Lower leg skin (tissue), 4 donors: ENCODE results near the gene CREB3. TPM values are rescaled to one million over a fixed set of nuclear protein-coding genes. Genes with fewer than 3 reads are reported as not detected.

Experiments used
- DNase-seq, 2 donors: peaks; one replicate each; pipeline ENCODE4 v3.0.0-alpha.2; 2019; ENCODE audit warnings: low spot score in 2 of 2
- H3K4me3 ChIP-seq: fragments of 200-600 bp; sonication (generic); 2 replicates; pipeline ENCODE4 v1.5.1; 2017; ENCODE audit warnings: mild to moderate bottlenecking, low read depth; ENCODE audit not compliant: poor library complexity, severe bottlenecking
- CTCF ChIP-seq, 3 donors: fragments of 450-650 bp; IDR thresholded peaks; one replicate each; pipeline ENCODE4 v1.5.1; 2016; ENCODE audit warnings: antibody characterized with exemption in 3 of 3, mild to moderate bottlenecking in 3 of 3, moderate library complexity in 2 of 3
- POLR2A ChIP-seq, 2 donors: fragments of 450-650 bp; IDR thresholded peaks; one replicate each; pipeline ENCODE4 v1.6.1; 2016 to 2017; ENCODE audit warnings: antibody characterized with exemption in 2 of 2, mild to moderate bottlenecking in 1 of 2, moderate library complexity in 1 of 2
- WGBS, 2 donors: methylation state at CpG; one replicate each; pipeline ENCODE4 v1.1.5; 2018; 5-methylcytosine and 5-hydroxymethylcytosine counted together
- intact Hi-C: fragments of 100-400 bp; cut with DNase I; formaldehyde crosslinking; loops from one replicate; pipeline ENCODE4 v1.15.0; 2023; ENCODE audit warnings: low total_unique reads
- total RNA-seq, 4 donors: library from RNA; depleted of rRNA; stranded (reverse); fragments of >200 nt; gene quantifications; one replicate each; pipeline ENCODE4 v1.1.0, GENCODE V29; 2016

The CREB3 gene
- 10 to 100 TPM; 18.2 to 26.6 (median 20.5) TPM for total RNA-seq

GRCh38 chr9:35732185-35732799 lies at the start of gene CREB3, which contains the start of gene TLN1:
CREB3 (plus strand) TSS chr9:35732666; CDS start chr9:35732773, 107 bp downstream.
TLN1 (minus strand) TSS chr9:35732195; CDS start chr9:35725694, 6,501 bp downstream.
- TF ChIP-seq POLR2A (IDR thresholded peaks at IDR 0.05) (no peak), CTCF (IDR thresholded peaks at IDR 0.05) (no peak)
- intact Hi-C loops = no loop called here
- H3K4me3 ChIP-seq = peak within 1 kb of the TSS; percentile 60
- WGBS, 2 donors = 0% methylated on average over 14 to 48 of the region's 49 CpGs
- DNase-seq = peak; percentile 98 to 100

- TF ChIP-seq CTCF (IDR thresholded peaks at IDR 0.05) (no peak), POLR2A (IDR thresholded peaks at IDR 0.05) (no peak)
- WGBS, 2 donors = 74 to 76% methylated on average over 2 of the region's 2 CpGs
- no peak overlapping the region for H3K4me3 ChIP-seq
- intact Hi-C loops = no loop called here
- no peak for DNase-seq
Observed at GRCh38 chr9:35683323-35683722, 49.1 kb upstream of the CREB3 start.

GRCh38 chr9:35684921-35685320 lies 47.5 kb upstream of the CREB3 start:
- no peak overlapping the region for H3K4me3 ChIP-seq
- intact Hi-C loops = no loop called here
- WGBS, 2 donors = 95 to 96% methylated on average over 10 of the region's 10 CpGs
- TF ChIP-seq POLR2A (IDR thresholded peaks at IDR 0.05) (no peak), CTCF (IDR thresholded peaks at IDR 0.05) (no peak)
- no peak for DNase-seq

- no peak for TF ChIP-seq POLR2A (IDR thresholded peaks at IDR 0.05)
- TF ChIP-seq CTCF (IDR thresholded peaks at IDR 0.05) = no peak
- intact Hi-C loops = no loop called here
- WGBS, 2 donors = 83 to 86% methylated on average over 13 of the region's 13 CpGs
- no peak for DNase-seq
- H3K4me3 ChIP-seq = no peak overlapping the region
Observed at GRCh38 chr9:35685506-35685905, 47.0 kb upstream of the CREB3 start.

GRCh38 chr9:35686222-35687203 lies 46.0 kb upstream of the CREB3 start:
- TF ChIP-seq POLR2A (IDR thresholded peaks at IDR 0.05) = no peak
- TF ChIP-seq CTCF (IDR thresholded peaks at IDR 0.05) = no peak
- intact Hi-C loops = no loop called here
- no peak overlapping the region for H3K4me3 ChIP-seq
- DNase-seq = no peak
- 59 to 61% methylated on average over 11 of the region's 11 CpGs for WGBS, 2 donors
